Mesothelial cell of epicardium (in vitro differentiated cells): ENCODE measurements around the gene C5orf15. TPM values are rescaled to one million over a fixed set of nuclear protein-coding genes. Genes with fewer than 3 reads are reported as not detected.

ENCODE experiments used
- DNase-seq, 2 experiments: peaks; one replicate each; pipeline ENCODE4 v3.0.0; 2021; ENCODE audit warnings: low spot score in 2 of 2; ENCODE audit not compliant: unreplicated experiment in 2 of 2
- H3K27ac Mint-ChIP-seq: 2 replicates; pipeline ENCODE4 v1.8.0; 2021; ENCODE audit warnings: mixed read lengths
- H3K27me3 Mint-ChIP-seq: 2 replicates; pipeline ENCODE4 v1.8.0; 2021; ENCODE audit warnings: low read depth, mixed read lengths
- H3K36me3 Mint-ChIP-seq: 2 replicates; pipeline ENCODE4 v1.8.0; 2021; ENCODE audit warnings: mixed read lengths
- H3K4me1 Mint-ChIP-seq: 2 replicates; pipeline ENCODE4 v1.8.0; 2021; ENCODE audit warnings: mixed read lengths
- H3K4me3 Mint-ChIP-seq: 2 replicates; pipeline ENCODE4 v1.8.0; 2021; ENCODE audit warnings: mild to moderate bottlenecking, moderate library complexity, mixed read lengths
- H3K9me3 Mint-ChIP-seq: 2 replicates; pipeline ENCODE4 v1.8.0; 2021; ENCODE audit warnings: mixed read lengths
- total RNA-seq: library from RNA; stranded (reverse); gene quantifications from 3 replicates; pipeline ENCODE4 v1.2.1, GENCODE V29; 2021
- TF ChIP-seq, protein P1 (sequence below): fragments of 200-600 bp; sonication (generic); IDR thresholded peaks from one replicate; pipeline ENCODE4 v1.5.0; 2021; ENCODE audit warnings: antibody characterized with exemption; ENCODE audit not compliant: unreplicated experiment

C5orf15 gene
- total RNA-seq, 1 donor from 2014 or later: 44.2 TPM

GRCh38 chr5:133924221-133924920 lies 44.1 kb downstream of the C5orf15 start:
- Mint-ChIP-seq H3K36me3 (no peaks in the 10 kb centered on the region), H3K4me3 (no peak overlapping the region), H3K27me3 (no peaks in the 10 kb centered on the region), H3K4me1 (peaks cover 63% of the 10 kb centered on the region), H3K9me3 (no peaks in the 10 kb centered on the region), H3K27ac (no peak overlapping the region)
- TF ChIP-seq, protein P1, sequence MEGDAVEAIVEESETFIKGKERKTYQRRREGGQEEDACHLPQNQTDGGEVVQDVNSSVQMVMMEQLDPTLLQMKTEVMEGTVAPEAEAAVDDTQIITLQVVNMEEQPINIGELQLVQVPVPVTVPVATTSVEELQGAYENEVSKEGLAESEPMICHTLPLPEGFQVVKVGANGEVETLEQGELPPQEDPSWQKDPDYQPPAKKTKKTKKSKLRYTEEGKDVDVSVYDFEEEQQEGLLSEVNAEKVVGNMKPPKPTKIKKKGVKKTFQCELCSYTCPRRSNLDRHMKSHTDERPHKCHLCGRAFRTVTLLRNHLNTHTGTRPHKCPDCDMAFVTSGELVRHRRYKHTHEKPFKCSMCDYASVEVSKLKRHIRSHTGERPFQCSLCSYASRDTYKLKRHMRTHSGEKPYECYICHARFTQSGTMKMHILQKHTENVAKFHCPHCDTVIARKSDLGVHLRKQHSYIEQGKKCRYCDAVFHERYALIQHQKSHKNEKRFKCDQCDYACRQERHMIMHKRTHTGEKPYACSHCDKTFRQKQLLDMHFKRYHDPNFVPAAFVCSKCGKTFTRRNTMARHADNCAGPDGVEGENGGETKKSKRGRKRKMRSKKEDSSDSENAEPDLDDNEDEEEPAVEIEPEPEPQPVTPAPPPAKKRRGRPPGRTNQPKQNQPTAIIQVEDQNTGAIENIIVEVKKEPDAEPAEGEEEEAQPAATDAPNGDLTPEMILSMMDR: no peak
- DNase-seq: no peak

DNA sequence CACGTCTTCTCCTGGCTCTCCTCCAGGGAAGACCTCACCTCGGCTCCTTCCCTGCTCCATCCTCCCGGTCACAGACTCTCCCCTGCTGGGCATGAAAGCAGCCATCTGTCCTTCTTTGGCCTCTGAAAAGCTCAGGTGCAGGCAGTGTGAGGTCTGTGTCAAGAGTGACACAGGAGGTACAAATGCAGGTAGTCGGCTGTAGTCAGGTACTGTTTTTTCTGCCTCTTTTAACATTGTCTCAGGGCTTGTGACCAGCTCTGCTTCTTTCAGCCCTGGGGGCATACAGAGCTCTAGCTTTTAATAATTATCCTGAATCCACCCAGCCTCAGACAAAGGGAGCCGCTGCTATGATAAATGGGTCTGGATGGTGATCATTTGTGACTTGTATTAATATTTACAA lies 46.4 kb downstream of the C5orf15 start:
- Mint-ChIP-seq H3K27me3 (no peaks in the 10 kb centered on the region), H3K27ac (peak overlapping the region; percentile 86)

DNA sequence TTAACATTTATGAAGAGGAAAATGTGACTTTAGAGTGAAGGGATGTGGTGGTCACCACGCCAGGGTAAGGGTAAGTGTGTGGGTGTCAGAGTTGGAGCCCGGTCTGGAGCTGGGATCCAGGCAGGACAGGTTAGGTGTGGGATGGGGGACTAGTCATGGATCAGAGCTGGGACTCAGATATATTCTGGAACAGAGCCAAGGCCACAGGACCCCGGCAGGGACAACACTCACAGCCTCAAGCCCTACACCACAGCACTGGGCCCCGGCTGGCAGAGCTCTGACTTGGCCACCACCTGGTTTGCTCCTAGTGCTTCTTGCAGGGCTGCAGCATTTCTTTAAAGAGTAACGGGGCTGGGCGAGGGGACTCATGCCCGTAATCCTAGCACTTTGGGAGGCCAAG lies 47.4 kb downstream of the C5orf15 start:
- no peaks in the 10 kb centered on the region for H3K27me3 Mint-ChIP-seq
- TF ChIP-seq, protein P1: no peak
- H3K9me3 Mint-ChIP-seq: no peaks in the 10 kb centered on the region
- DNase-seq: no peak
- H3K4me3 Mint-ChIP-seq: no peak overlapping the region
- peaks cover 73% of the 10 kb centered on the region for H3K4me1 Mint-ChIP-seq
- no peak overlapping the region for H3K27ac Mint-ChIP-seq
- H3K36me3 Mint-ChIP-seq: no peaks in the 10 kb centered on the region

More for the DNA sequence above, 46.4 kb downstream of the C5orf15 start:
- no peaks in the 10 kb centered on the region for H3K36me3 Mint-ChIP-seq
- H3K9me3 Mint-ChIP-seq: no peaks in the 10 kb centered on the region
- H3K4me3 Mint-ChIP-seq: no peak overlapping the region
- DNase-seq: no peak
- TF ChIP-seq, protein P1: no peak
- peaks cover 73% of the 10 kb centered on the region for H3K4me1 Mint-ChIP-seq

- Mint-ChIP-seq H3K27ac (no peak overlapping the region), H3K27me3 (no peaks in the 10 kb centered on the region), H3K9me3 (no peaks in the 10 kb centered on the region), H3K36me3 (no peaks in the 10 kb centered on the region), H3K4me3 (no peak overlapping the region), H3K4me1 (peaks cover 71% of the 10 kb centered on the region)
- DNase-seq: no peak
- TF ChIP-seq, protein P1: no peak
Observed at GRCh38 chr5:133919148-133920136, 49.0 kb downstream of the C5orf15 start.

DNA sequence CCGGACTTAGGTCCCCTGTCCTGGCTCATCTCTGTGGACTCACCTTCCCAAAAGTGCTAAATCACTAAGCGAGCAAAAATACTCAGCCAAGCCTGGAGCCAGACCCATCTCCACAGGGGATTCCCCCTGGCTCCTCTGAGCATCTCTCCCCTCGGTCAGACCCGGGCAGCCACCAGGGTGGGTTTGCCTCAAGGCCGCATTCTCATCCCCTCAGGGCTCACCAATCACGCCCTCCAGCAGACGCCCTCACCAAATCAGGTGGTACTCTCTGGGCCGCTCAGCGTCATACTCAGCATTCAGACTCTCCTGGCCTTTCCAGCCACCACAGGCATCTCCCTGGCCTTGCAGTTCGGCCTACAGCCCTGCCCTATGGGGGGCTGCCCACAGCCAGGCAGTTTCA lies 49.7 kb downstream of the C5orf15 start:
- Mint-ChIP-seq H3K4me1 (peaks cover 68% of the 10 kb centered on the region), H3K27ac (peak overlapping the region; percentile 43), H3K36me3 (no peaks in the 10 kb centered on the region), H3K9me3 (no peaks in the 10 kb centered on the region), H3K4me3 (no peak overlapping the region), H3K27me3 (no peaks in the 10 kb centered on the region)
- TF ChIP-seq, protein P1: no peak
- no peak for DNase-seq
